HepG2 (cell line): ENCODE results near the gene CA5B. TPM values are rescaled to one million over a fixed set of nuclear protein-coding genes. Genes with fewer than 3 reads are reported as not detected.

Experiments used
- ATAC-seq: fragments of 200-7000 bp; cut with Tn5 transposase; 3 replicates; pipeline ENCODE4 v1.9.1; 2020; ENCODE audit warnings: mild to moderate bottlenecking, moderate library complexity
- BruUV-seq: library from RNA; stranded (reverse); fragments of 400-500 nt; replicated peaks from 2 replicates; lab custom pipeline; 2021; lab: Mats Ljungman, UMichigan
- CTCF ChIA-PET: fragments of 300-600 bp; formaldehyde crosslinking; extraction: SDS; loops from one replicate; lab custom pipeline; 2021; ENCODE audit warnings: low total read pairs, inconsistent platforms, low intra/inter-chr PET ratio; lab: Yijun Ruan, JAX
- POLR2A ChIA-PET: fragments of 350-600 bp; sonication (Branson Sonifier 250); formaldehyde crosslinking; loops from one replicate; lab custom pipeline; 2020; ENCODE audit warnings: antibody characterized with exemption, inconsistent platforms; lab: Yijun Ruan, JAX
- DNase-seq: peaks from one replicate; pipeline ENCODE4 v3.0.0-alpha.2; 2015; ENCODE audit warnings: low spot score
- FAIRE-seq: peaks from 3 replicates; lab custom pipeline; 2011; peaks lifted over from hg19 to GRCh38; lab: Jason Lieb, UNC
- H2AFZ ChIP-seq: one replicate; pipeline ENCODE4 v1.6.1; 2011; ENCODE audit warnings: low read length, inconsistent platforms
- H3K27ac ChIP-seq: fragments of 300-600 bp; 3 replicates; pipeline ENCODE4 v1.8.0; 2011; ENCODE audit warnings: mixed run types, mild to moderate bottlenecking, mixed read lengths, low read length, inconsistent platforms; ENCODE audit not compliant: insufficient read depth; ENCODE audit errors: extremely low read length
- H3K27me3 ChIP-seq, 2 experiments: fragments of 200-600 bp in 1 of 2; 2 replicates in 1 of 2; 3 replicates in 1 of 2; pipeline versions ENCODE4 v1.6.0 to v1.8.0; 2011; ENCODE audit warnings: low read length in 2 of 2, mild to moderate bottlenecking in 2 of 2, moderate library complexity in 2 of 2, inconsistent platforms in 1 of 2; ENCODE audit not compliant: insufficient read depth in 2 of 2, control insufficient read depth in 1 of 2
- H3K36me3 ChIP-seq, 2 experiments: fragments of 200-600 bp in 1 of 2; replicated peaks in 1 of 2; 2 replicates in 1 of 2; 3 replicates in 1 of 2; pipeline versions ENCODE4 v1.5.1 to v1.8.0; 2011; ENCODE audit warnings: low read length in 2 of 2, inconsistent platforms in 1 of 2; ENCODE audit not compliant: insufficient read depth in 2 of 2, control insufficient read depth in 1 of 2
- H3K4me1 ChIP-seq: 2 replicates; pipeline ENCODE4 v1.5.1; 2012; ENCODE audit warnings: low read length, inconsistent platforms; ENCODE audit not compliant: insufficient read depth
- H3K4me2 ChIP-seq: 2 replicates; pipeline ENCODE4 v1.6.0; 2011; ENCODE audit warnings: low read depth, low read length, inconsistent platforms
- H3K4me3 ChIP-seq, 3 experiments: fragments of 200-600 bp in 1 of 3; sonication (generic), shearing (Covaris generic) in 1 of 3; replicated peaks in 1 of 3; 2 replicates each; pipeline ENCODE4 v1.5.1; 2011 to 2016; ENCODE audit warnings: low read length in 3 of 3, inconsistent platforms in 2 of 3, low read depth in 2 of 3, mild to moderate bottlenecking in 2 of 3, control low read depth in 1 of 3, mixed read lengths in 1 of 3; ENCODE audit not compliant: insufficient read depth in 1 of 3
- H3K79me2 ChIP-seq: one replicate; pipeline ENCODE4 v1.6.1; 2011; ENCODE audit warnings: low read length, inconsistent platforms; ENCODE audit not compliant: insufficient read depth
- H3K9ac ChIP-seq: 2 replicates; pipeline ENCODE4 v1.6.0; 2011; ENCODE audit warnings: mild to moderate bottlenecking, low read depth, low read length, inconsistent platforms; ENCODE audit not compliant: insufficient read depth
- H3K9me3 ChIP-seq: 2 replicates; pipeline ENCODE4 v1.5.1; 2012; ENCODE audit warnings: mild to moderate bottlenecking, low read length
- H4K20me1 ChIP-seq: 2 replicates; pipeline ENCODE4 v1.6.0; 2011; ENCODE audit warnings: inconsistent platforms, mild to moderate bottlenecking, low read length, moderate library complexity; ENCODE audit not compliant: insufficient read depth
- GTF3A ChIP-seq: sonication (generic); formaldehyde crosslinking; conservative IDR thresholded peaks from 2 replicates; pipeline ENCODE4 v1.4.0; 2020; ENCODE audit warnings: mild to moderate bottlenecking, missing genetic modification reagents
- TAF1 ChIP-seq: sonication (generic); formaldehyde crosslinking; IDR thresholded peaks from 2 replicates; pipeline ENCODE4 v1.4.0; 2020; ENCODE audit warnings: missing genetic modification reagents
- ZFYVE20 ChIP-seq: sonication (generic); formaldehyde crosslinking; IDR thresholded peaks from 2 replicates; pipeline ENCODE4 v1.8.0; 2023; ENCODE audit warnings: low read depth, mild to moderate bottlenecking, moderate library complexity, missing genetic modification reagents, borderline replicate concordance
- ZNF230 ChIP-seq: sonication (generic); formaldehyde crosslinking; IDR thresholded peaks from 2 replicates; pipeline ENCODE4 v1.4.0; 2020; ENCODE audit warnings: mild to moderate bottlenecking, missing genetic modification reagents
- ZNF577 ChIP-seq: sonication (generic); formaldehyde crosslinking; IDR thresholded peaks from 2 replicates; pipeline ENCODE4 v1.4.0; 2020; ENCODE audit warnings: mild to moderate bottlenecking, low read depth, missing genetic modification reagents, borderline replicate concordance
- ZNF614 ChIP-seq: IDR thresholded peaks from 2 replicates; pipeline ENCODE4 v1.6.1; 2018; ENCODE audit warnings: missing biosample characterization, missing genetic modification reagents, inconsistent platforms, borderline replicate concordance
- ZNF619 ChIP-seq: sonication (generic); formaldehyde crosslinking; IDR thresholded peaks from 2 replicates; pipeline ENCODE4 v1.4.0; 2020; ENCODE audit warnings: mild to moderate bottlenecking, missing genetic modification reagents
- ZNF850 ChIP-seq: sonication (generic); formaldehyde crosslinking; conservative IDR thresholded peaks from 2 replicates; pipeline ENCODE4 v1.9.0; 2021; ENCODE audit warnings: mild to moderate bottlenecking, missing genetic modification reagents
- ZSCAN5A ChIP-seq: sonication (generic); formaldehyde crosslinking; IDR thresholded peaks from 2 replicates; pipeline ENCODE4 v1.8.0; 2022; ENCODE audit warnings: mild to moderate bottlenecking, missing genetic modification reagents, borderline replicate concordance
- WGBS: methylation state at CpG from one replicate; pipeline ENCODE4 v1.1.6; 2017; ENCODE audit warnings: low lambda C conversion rate; 5-methylcytosine and 5-hydroxymethylcytosine counted together
- in situ Hi-C: cut with HindIII; loops from 2 replicates; pipeline ENCODE4 v1.10.0; 2017; ENCODE audit warnings: low pct_unique_long_range_greater_than_20kb; ENCODE audit not compliant: extremely low pct_ligation_motif_present
- intact Hi-C: fragments of 100-400 bp; cut with micrococcal nuclease; formaldehyde crosslinking; loops from one replicate; pipeline ENCODE4 v1.10.0; 2022; ENCODE audit not compliant: unreplicated experiment
- polyA plus RNA-seq, 8 experiments: library from polyadenylated mRNA; depleted of rRNA in 3 of 8; stranded (reverse) in 7 of 8; unstranded in 1 of 8; fragments of >200 nt; fragmentation: Illumina TruSeq in 4 of 8; extraction: Trizol in 4 of 8; gene quantifications; 2 replicates each; pipeline versions ENCODE4 v1.2.1 to v1.2.3, GENCODE V29; 2011 to 2016; ENCODE audit warnings: low read depth in 4 of 8, missing spikeins in 1 of 8, mixed read lengths in 1 of 8; ENCODE audit not compliant: insufficient read depth in 1 of 8
- total RNA-seq, 5 experiments: library from RNA; depleted of rRNA; stranded (reverse); fragments of >200 nt; fragmentation: Illumina TruSeq; extraction: Trizol; gene quantifications; 2 replicates each; pipeline ENCODE4 v1.2.3, GENCODE V29; 2016; ENCODE audit warnings: low read depth in 1 of 5
- TF ChIP-seq, protein P1 (sequence below), 2 experiments: sonication (generic) in 1 of 2; formaldehyde crosslinking in 1 of 2; IDR thresholded peaks; 2 replicates each; pipeline versions ENCODE4 v1.5.1 to v1.6.1; 2011 to 2020; ENCODE audit warnings: borderline replicate concordance in 1 of 2, low read depth in 1 of 2, low read length in 1 of 2, mild to moderate bottlenecking in 1 of 2, missing genetic modification reagents in 1 of 2, moderate library complexity in 1 of 2
- TF ChIP-seq, protein P2 (sequence below): fragments of 450-650 bp; IDR thresholded peaks from 2 replicates; pipeline ENCODE4 v1.6.1; 2017; ENCODE audit warnings: mild to moderate bottlenecking

CA5B gene
- total and polyA plus RNA-seq, 2 of the 13 experiments (the other 11 are each of a cell fraction or from before 2014, with no cell fraction given) = 1.7 to 2.2 TPM

DNA sequence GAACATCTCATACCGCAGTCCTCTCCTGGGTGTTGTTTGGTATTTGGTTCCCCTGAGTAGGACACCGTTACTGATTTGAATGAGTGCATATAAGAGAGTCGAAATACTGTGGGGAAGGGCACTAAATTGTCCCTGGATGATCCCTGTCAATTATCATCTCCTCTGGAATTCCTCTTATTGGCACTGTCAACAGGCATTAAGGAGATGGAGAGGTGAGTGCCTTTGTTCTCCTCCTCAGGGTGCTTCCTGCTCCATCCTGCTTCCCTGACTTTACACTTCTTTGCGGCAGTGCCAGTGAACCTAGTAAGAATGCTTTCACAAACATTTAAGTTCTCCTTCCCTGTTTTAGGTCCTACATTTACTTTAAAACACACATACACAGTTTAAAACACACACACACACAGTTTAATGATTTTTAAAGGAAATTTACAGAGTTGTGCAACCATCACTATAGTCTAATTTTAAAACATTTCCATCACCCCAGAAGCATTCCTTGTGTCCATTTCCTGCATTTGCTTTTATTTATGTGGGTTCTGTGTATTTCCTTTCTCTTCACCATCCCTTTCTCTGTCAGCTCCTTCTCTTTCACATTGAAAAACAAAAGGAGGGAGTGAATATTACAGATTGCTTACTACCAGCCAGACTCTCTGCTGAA, 31.4 kb downstream of the CA5B start (continued):
- no peak for TF ChIP-seq ZNF850 (CRISPR knock-in tag)
- no peak for TF ChIP-seq ZNF230 (CRISPR knock-in tag)
- TF ChIP-seq GTF3A (CRISPR knock-in tag) = no peak
- no peak for TF ChIP-seq ZSCAN5A

DNA sequence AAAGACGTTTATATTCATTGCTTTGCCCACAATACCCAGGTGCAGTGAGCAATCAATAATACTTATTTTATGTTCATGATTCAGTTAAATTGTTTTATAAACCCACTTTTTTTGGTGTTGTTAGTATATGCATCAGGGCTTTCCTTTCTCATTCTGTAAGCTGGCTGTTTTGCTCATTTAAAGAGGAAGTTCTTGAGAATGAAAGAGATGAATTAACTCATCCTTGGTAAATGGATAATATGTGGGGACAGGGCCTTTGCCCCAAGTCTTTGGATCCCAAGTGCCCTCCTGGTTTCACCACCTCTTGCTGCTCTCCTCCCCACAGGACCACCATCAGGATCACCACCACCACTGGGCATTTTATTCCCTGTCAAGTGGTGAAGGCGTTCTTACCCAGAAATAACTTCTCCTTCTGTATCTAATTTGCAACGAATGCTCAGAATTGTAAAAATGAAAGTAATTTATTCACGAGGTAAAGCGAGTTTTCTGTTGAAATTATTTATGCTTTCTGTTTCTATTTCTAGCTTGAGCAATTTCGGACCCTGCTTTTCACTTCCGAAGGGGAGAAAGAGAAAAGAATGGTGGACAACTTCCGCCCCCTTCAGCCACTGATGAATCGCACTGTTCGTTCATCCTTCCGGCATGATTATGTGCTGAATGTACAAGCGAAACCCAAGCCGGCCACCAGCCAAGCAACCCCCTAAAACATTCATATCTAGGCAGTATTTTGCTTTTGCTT, 44.1 kb downstream of the CA5B start:
- Histone ChIP-seq H3K9me3 (no peaks in the 10 kb centered on the region), H3K9ac (no peak overlapping the region), H3K4me3 (no peak overlapping the region), H3K27me3 (no peaks in the 10 kb centered on the region), H3K4me2 (no peak overlapping the region), H4K20me1 (no peaks in the 10 kb centered on the region), H3K36me3 (peaks cover 0 to 2% of the 10 kb centered on the region in 2 experiments; a peak in 1 of 5 replicates), H3K27ac (no peak overlapping the region), H3K79me2 (no peaks in the 10 kb centered on the region), H3K4me1 (peaks cover 9% of the 10 kb centered on the region), H2AFZ (no peak overlapping the region)
- WGBS = 91% methylated on average over 13 of the region's 13 CpGs
- in situ Hi-C loops = no loop called here
- intact Hi-C loops = no loop called here
- BruUV-seq = no TSS peak
- FAIRE-seq (no peak), DNase-seq (no peak), ATAC-seq (no peak)
- CTCF ChIA-PET = no interaction called here
- POLR2A ChIA-PET = no interaction called here
- TF ChIP-seq, protein P1, sequence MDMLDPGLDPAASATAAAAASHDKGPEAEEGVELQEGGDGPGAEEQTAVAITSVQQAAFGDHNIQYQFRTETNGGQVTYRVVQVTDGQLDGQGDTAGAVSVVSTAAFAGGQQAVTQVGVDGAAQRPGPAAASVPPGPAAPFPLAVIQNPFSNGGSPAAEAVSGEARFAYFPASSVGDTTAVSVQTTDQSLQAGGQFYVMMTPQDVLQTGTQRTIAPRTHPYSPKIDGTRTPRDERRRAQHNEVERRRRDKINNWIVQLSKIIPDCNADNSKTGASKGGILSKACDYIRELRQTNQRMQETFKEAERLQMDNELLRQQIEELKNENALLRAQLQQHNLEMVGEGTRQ (IDR thresholded peaks at IDR 0.05; ENCODE audit: low read depth, low read length) = no peak
- TF ChIP-seq, protein P1 (CRISPR knock-in tag; IDR thresholded peaks at IDR 0.05; ENCODE audit: borderline replicate concordance) = no peak
- no peak for TF ChIP-seq ZNF619 (CRISPR knock-in tag)
- TF ChIP-seq, protein P2, sequence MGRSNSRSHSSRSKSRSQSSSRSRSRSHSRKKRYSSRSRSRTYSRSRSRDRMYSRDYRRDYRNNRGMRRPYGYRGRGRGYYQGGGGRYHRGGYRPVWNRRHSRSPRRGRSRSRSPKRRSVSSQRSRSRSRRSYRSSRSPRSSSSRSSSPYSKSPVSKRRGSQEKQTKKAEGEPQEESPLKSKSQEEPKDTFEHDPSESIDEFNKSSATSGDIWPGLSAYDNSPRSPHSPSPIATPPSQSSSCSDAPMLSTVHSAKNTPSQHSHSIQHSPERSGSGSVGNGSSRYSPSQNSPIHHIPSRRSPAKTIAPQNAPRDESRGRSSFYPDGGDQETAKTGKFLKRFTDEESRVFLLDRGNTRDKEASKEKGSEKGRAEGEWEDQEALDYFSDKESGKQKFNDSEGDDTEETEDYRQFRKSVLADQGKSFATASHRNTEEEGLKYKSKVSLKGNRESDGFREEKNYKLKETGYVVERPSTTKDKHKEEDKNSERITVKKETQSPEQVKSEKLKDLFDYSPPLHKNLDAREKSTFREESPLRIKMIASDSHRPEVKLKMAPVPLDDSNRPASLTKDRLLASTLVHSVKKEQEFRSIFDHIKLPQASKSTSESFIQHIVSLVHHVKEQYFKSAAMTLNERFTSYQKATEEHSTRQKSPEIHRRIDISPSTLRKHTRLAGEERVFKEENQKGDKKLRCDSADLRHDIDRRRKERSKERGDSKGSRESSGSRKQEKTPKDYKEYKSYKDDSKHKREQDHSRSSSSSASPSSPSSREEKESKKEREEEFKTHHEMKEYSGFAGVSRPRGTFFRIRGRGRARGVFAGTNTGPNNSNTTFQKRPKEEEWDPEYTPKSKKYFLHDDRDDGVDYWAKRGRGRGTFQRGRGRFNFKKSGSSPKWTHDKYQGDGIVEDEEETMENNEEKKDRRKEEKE = no peak
- TF ChIP-seq ZNF577 (CRISPR knock-in tag) = no peak
- TF ChIP-seq ZNF614 (CRISPR knock-in tag) = no peak
- no peak for TF ChIP-seq TAF1 (CRISPR knock-in tag)
- TF ChIP-seq ZFYVE20 (CRISPR knock-in tag) = no peak
